ENCODE data around the gene KDM5A.

The KDM5A gene

GRCh38 chr12:275812-276211, 113.3 kb downstream of the KDM5A start:
- DNase-seq (ENCODE audit: insufficient read length, low spot score) (no peak), FAIRE-seq (no peak)

GRCh38 chr12:273382-273781, 115.7 kb downstream of the KDM5A start:
- FAIRE-seq (no peak), DNase-seq (ENCODE audit: insufficient read length, low spot score) (no peak)

- no peak for FAIRE-seq
These were observed 116.2 kb downstream of the KDM5A start for GRCh38 chr12:272942-273341.

GRCh38 chr12:271161-271560, 118.0 kb downstream of the KDM5A start:
- FAIRE-seq (no peak), DNase-seq (ENCODE audit: insufficient read length, low spot score) (no peak)

More at GRCh38 chr12:272942-273341, 116.2 kb downstream of the KDM5A start:
- no peak for DNase-seq (ENCODE audit: insufficient read length, low spot score)

- FAIRE-seq (no peak), DNase-seq (ENCODE audit: insufficient read length, low spot score) (no peak)
These were observed 119.9 kb downstream of the KDM5A start for GRCh38 chr12:269191-269590.

GRCh38 chr12:268483-268840, 120.7 kb downstream of the KDM5A start:
- no peak for FAIRE-seq
- no peak for DNase-seq (ENCODE audit: insufficient read length, low spot score)

- FAIRE-seq (no peak), DNase-seq (ENCODE audit: insufficient read length, low spot score) (no peak)
These were observed 121.3 kb downstream of the KDM5A start for GRCh38 chr12:267581-268482.

GRCh38 chr12:265096-265495, 124.0 kb downstream of the KDM5A start:
- FAIRE-seq (no peak), DNase-seq (ENCODE audit: insufficient read length, low spot score) (no peak)

- no peak for DNase-seq (ENCODE audit: insufficient read length, low spot score)
- FAIRE-seq = no peak
These were observed 124.9 kb downstream of the KDM5A start for GRCh38 chr12:264269-264668.

GRCh38 chr12:263574-263973, 125.5 kb downstream of the KDM5A start:
- DNase-seq (ENCODE audit: insufficient read length, low spot score) = no peak

GRCh38 chr12:262817-263216, 126.3 kb downstream of the KDM5A start, which contains the start of gene SLC6A13:
SLC6A13 (minus strand) TSS chr12:262836; CDS start chr12:260052, 2,784 bp downstream.
- FAIRE-seq = no peak
- DNase-seq (ENCODE audit: insufficient read length, low spot score) = no peak

More at GRCh38 chr12:263574-263973, 125.5 kb downstream of the KDM5A start:
- no peak for FAIRE-seq

GRCh38 chr12:262113-262512, 127.0 kb downstream of the KDM5A start:
- DNase-seq (ENCODE audit: insufficient read length, low spot score) (no peak), FAIRE-seq (no peak)

GRCh38 chr12:257521-258321, 131.4 kb downstream of the KDM5A start:
- DNase-seq (ENCODE audit: insufficient read length, low spot score) (no peak), FAIRE-seq (no peak)

- no peak for DNase-seq (ENCODE audit: insufficient read length, low spot score)
- no peak for FAIRE-seq
These were observed 132.2 kb downstream of the KDM5A start for GRCh38 chr12:256958-257357.

- no peak for FAIRE-seq
- no peak for DNase-seq (ENCODE audit: insufficient read length, low spot score)
These were observed 132.9 kb downstream of the KDM5A start for GRCh38 chr12:256225-256624.

- DNase-seq (ENCODE audit: insufficient read length, low spot score) = no peak
These were observed 134.2 kb downstream of the KDM5A start for GRCh38 chr12:254912-255311.

GRCh38 chr12:254039-254438, 135.1 kb downstream of the KDM5A start:
- no peak for DNase-seq (ENCODE audit: insufficient read length, low spot score)
- no peak for FAIRE-seq

More at GRCh38 chr12:254912-255311, 134.2 kb downstream of the KDM5A start:
- no peak for FAIRE-seq

GRCh38 chr12:253116-253831, 135.8 kb downstream of the KDM5A start:
- FAIRE-seq (no peak), DNase-seq (ENCODE audit: insufficient read length, low spot score) (no peak)

GRCh38 chr12:252636-253035, 136.5 kb downstream of the KDM5A start:
- DNase-seq (ENCODE audit: insufficient read length, low spot score) = no peak

GRCh38 chr12:247271-247670, 141.8 kb downstream of the KDM5A start:
- no peak for FAIRE-seq
- no peak for DNase-seq (ENCODE audit: insufficient read length, low spot score)

More at GRCh38 chr12:252636-253035, 136.5 kb downstream of the KDM5A start:
- no peak for FAIRE-seq

- no peak for DNase-seq (ENCODE audit: insufficient read length, low spot score)
- no peak for FAIRE-seq
These were observed 145.7 kb downstream of the KDM5A start for GRCh38 chr12:243381-243780.

All from GM19239 (cell line).